ENCODE measurements around the gene RHEBL1. TPM values are rescaled to one million over a fixed set of nuclear protein-coding genes. Genes with fewer than 3 reads are reported as not detected.

RHEBL1 gene
- polyA plus RNA-seq, 3 donors = 0.17 to 0.96 (median 0.50) TPM

GRCh38 chr12:49068879-49069506, 786 bp downstream of the RHEBL1 start:
- peaks cover 15% of the 10 kb centered on the region in 2 donors for H3K4me1 ChIP-seq (ENCODE audit: control insufficient read depth in 1 of 2, insufficient read depth in 2 of 2, low read length in 2 of 2)
- Mint-ChIP-seq H3K27ac (peak overlapping the region in 6 of 7 donors; percentile 89 to 94 (median 92)), H3K27me3 (ENCODE audit: low read depth in 3 of 3) (peaks cover 1 to 9% (median 5%) of the 10 kb centered on the region in 3 donors), H3K9me3 (peaks cover 0 to 1% (median 0%) of the 10 kb centered on the region in 7 donors), H3K4me3 (peak overlapping the region; percentile 97 to 98), H3K4me1 (peaks cover 17% of the 10 kb centered on the region), H3K36me3 (no peaks in the 10 kb centered on the region)
- intact Hi-C loops (cut with micrococcal nuclease) = loop anchor here in 1 of 2 donors (10.0 kb wide), 1 partner anchor 276 kb away; the partner anchor contains the start of gene DNAJC22
- no peaks in the 10 kb centered on the region for H3K36me3 ChIP-seq (replicated peaks in 1 of 2; ENCODE audit: control insufficient read depth in 1 of 2, insufficient read depth in 2 of 2, low read length in 2 of 2)
- DNase-seq = no peak
- H3K9ac ChIP-seq (ENCODE audit: insufficient read depth, low read length, poor library complexity, severe bottlenecking) = peak overlapping the region; percentile 63
- no peaks in the 10 kb centered on the region for H3K79me2 ChIP-seq (ENCODE audit: insufficient read depth, low read length)
- H3K27ac ChIP-seq (ENCODE audit: low read depth in 1 of 2, low read length in 2 of 2) = peak overlapping the region; percentile 69 to 72
- H3K27me3 ChIP-seq (ENCODE audit: control insufficient read depth in 2 of 2, insufficient read depth in 2 of 2, low read length in 2 of 2) = no peaks in the 10 kb centered on the region
- peak overlapping the region; percentile 93 for H2AFZ ChIP-seq (ENCODE audit: insufficient read depth, low read depth, low read length, poor library complexity, severe bottlenecking)
- H3K4me3 ChIP-seq (replicated peaks in 1 of 3; ENCODE audit: low read depth in 2 of 3, low read length in 3 of 3) = peak overlapping the region; percentile 80 to 90 (median 81)
- H3K4me2 ChIP-seq (replicated peaks; ENCODE audit: extremely low read depth, low read length, poor library complexity, severe bottlenecking) = peak overlapping the region; percentile 79
- 2% methylated on average over 14 of the region's 21 CpGs for WGBS (ENCODE audit: insufficient coverage)
- H4K20me1 ChIP-seq (ENCODE audit: insufficient read depth, low read length) = no peaks in the 10 kb centered on the region
- TF ChIP-seq CTCF (IDR thresholded peaks at IDR 0.05) = no peak
- H3K9me3 ChIP-seq (replicated peaks in 1 of 2; ENCODE audit: control insufficient read depth in 1 of 2, insufficient read depth in 1 of 2, low read length in 2 of 2) = no peaks in the 10 kb centered on the region

GRCh38 chr12:49066120-49066519, 3.7 kb downstream of the RHEBL1 start:
- 98% methylated on average over 4 of the region's 4 CpGs for WGBS (ENCODE audit: insufficient coverage)
- no peak for DNase-seq
- Histone ChIP-seq H2AFZ (ENCODE audit: insufficient read depth, low read depth, low read length, poor library complexity, severe bottlenecking) (no peak overlapping the region), H3K4me2 (replicated peaks; ENCODE audit: extremely low read depth, low read length, poor library complexity, severe bottlenecking) (no peak overlapping the region), H3K4me3 (replicated peaks in 1 of 3; ENCODE audit: low read depth in 2 of 3, low read length in 3 of 3) (no peak overlapping the region), H3K4me1 (ENCODE audit: control insufficient read depth in 1 of 2, insufficient read depth in 2 of 2, low read length in 2 of 2) (peaks cover 19 to 21% of the 10 kb centered on the region in 2 donors), H3K27me3 (ENCODE audit: control insufficient read depth in 2 of 2, insufficient read depth in 2 of 2, low read length in 2 of 2) (no peaks in the 10 kb centered on the region), H3K9ac (ENCODE audit: insufficient read depth, low read length, poor library complexity, severe bottlenecking) (no peak overlapping the region), H4K20me1 (ENCODE audit: insufficient read depth, low read length) (no peaks in the 10 kb centered on the region), H3K27ac (ENCODE audit: low read depth in 1 of 2, low read length in 2 of 2) (no peak overlapping the region), H3K9me3 (replicated peaks in 1 of 2; ENCODE audit: control insufficient read depth in 1 of 2, insufficient read depth in 1 of 2, low read length in 2 of 2) (no peaks in the 10 kb centered on the region), H3K36me3 (replicated peaks in 1 of 2; ENCODE audit: control insufficient read depth in 1 of 2, insufficient read depth in 2 of 2, low read length in 2 of 2) (no peaks in the 10 kb centered on the region), H3K79me2 (ENCODE audit: insufficient read depth, low read length) (peaks cover under 1% of the 10 kb centered on the region)
- Mint-ChIP-seq H3K4me3 (no peak overlapping the region), H3K4me1 (peaks cover 25% of the 10 kb centered on the region), H3K9me3 (peaks cover 0 to 1% (median 0%) of the 10 kb centered on the region in 7 donors), H3K27ac (no peak overlapping the region), H3K36me3 (no peaks in the 10 kb centered on the region), H3K27me3 (ENCODE audit: low read depth in 3 of 3) (peaks cover 1 to 9% (median 2%) of the 10 kb centered on the region in 3 donors)
- intact Hi-C loops (cut with micrococcal nuclease) = loop anchor here in 1 of 2 donors (10.0 kb wide), 1 partner anchor 279 kb away; the partner anchor contains the start of gene DNAJC22
- TF ChIP-seq CTCF (IDR thresholded peaks at IDR 0.05) = no peak
